HFFc6 (cell line): ENCODE data around the gene PTPN14. TPM values are rescaled to one million over a fixed set of nuclear protein-coding genes. Genes with fewer than 3 reads are reported as not detected.

Source experiments
- DNase-seq: peaks from one replicate; pipeline ENCODE4 v3.0.0-alpha.2; 2018
- H3K27ac Mint-ChIP-seq: 2 replicates; pipeline ENCODE4 v1.8.0; 2020; ENCODE audit warnings: mild to moderate bottlenecking, mixed read lengths
- H3K27me3 Mint-ChIP-seq: 2 replicates; pipeline ENCODE4 v1.8.0; 2021; ENCODE audit warnings: mild to moderate bottlenecking, moderate library complexity, mixed read lengths; ENCODE audit not compliant: insufficient read depth
- H3K36me3 Mint-ChIP-seq: 2 replicates; pipeline ENCODE4 v1.8.0; 2021; ENCODE audit warnings: low read depth, mixed read lengths
- H3K4me1 Mint-ChIP-seq: 2 replicates; pipeline ENCODE4 v1.8.0; 2020; ENCODE audit warnings: low read depth, mixed read lengths
- H3K4me3 Mint-ChIP-seq: 2 replicates; pipeline ENCODE4 v1.8.0; 2020; ENCODE audit warnings: mild to moderate bottlenecking, moderate library complexity, mixed read lengths
- H3K9me3 Mint-ChIP-seq: 2 replicates; pipeline ENCODE4 v1.8.0; 2020; ENCODE audit warnings: mild to moderate bottlenecking, mixed read lengths
- total RNA-seq, 6 experiments: library from RNA; stranded (reverse); fragmentation: NEBNext Ultra II Directional; extraction: Animal tissue kit (Norgen Biotek cat#: 25700); gene quantifications; 2 replicates in 1 of 6; 3 replicates in 5 of 6; pipeline ENCODE4 v1.2.3, GENCODE V29; 2021
- TF ChIP-seq, protein P1 (sequence below): fragments of 200-600 bp; sonication (generic); IDR thresholded peaks from 2 replicates; pipeline ENCODE4 v1.5.0; 2021; ENCODE audit warnings: antibody characterized with exemption, mild to moderate bottlenecking

PTPN14 gene
- total RNA-seq, 6 experiments from 2014 or later, result 93.6 to 140 (median 106) TPM

DNA sequence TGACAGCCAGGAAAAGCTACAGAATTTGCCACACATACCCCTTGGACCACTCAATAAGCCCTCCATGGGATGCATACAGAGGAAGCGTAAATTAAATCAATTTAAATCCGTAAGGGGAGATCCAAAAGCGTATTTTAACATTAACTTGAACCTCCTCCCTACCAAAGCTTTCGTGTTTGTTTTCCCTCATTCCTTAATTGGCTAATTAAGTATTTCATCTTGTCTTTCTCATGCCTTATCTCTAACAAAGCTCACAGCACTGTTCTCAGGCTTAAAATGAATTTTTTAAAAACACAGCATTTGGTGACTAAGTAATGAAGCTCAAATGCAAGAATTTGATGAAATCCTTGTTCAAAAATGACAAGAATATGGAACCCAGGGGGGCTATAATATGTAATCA is 3.1 kb downstream of the PTPN14 start:
- DNase-seq, result no peak
- Mint-ChIP-seq H3K9me3 (no peaks in the 10 kb centered on the region), H3K27me3 (peaks cover 1% of the 10 kb centered on the region), H3K27ac (peak overlapping the region; percentile 50; the same call in 1 of the 2 replicates), H3K4me3 (peak overlapping the region; percentile 95), H3K4me1 (peaks cover 82% of the 10 kb centered on the region), H3K36me3 (peaks cover 41% of the 10 kb centered on the region)
- TF ChIP-seq, protein P1, sequence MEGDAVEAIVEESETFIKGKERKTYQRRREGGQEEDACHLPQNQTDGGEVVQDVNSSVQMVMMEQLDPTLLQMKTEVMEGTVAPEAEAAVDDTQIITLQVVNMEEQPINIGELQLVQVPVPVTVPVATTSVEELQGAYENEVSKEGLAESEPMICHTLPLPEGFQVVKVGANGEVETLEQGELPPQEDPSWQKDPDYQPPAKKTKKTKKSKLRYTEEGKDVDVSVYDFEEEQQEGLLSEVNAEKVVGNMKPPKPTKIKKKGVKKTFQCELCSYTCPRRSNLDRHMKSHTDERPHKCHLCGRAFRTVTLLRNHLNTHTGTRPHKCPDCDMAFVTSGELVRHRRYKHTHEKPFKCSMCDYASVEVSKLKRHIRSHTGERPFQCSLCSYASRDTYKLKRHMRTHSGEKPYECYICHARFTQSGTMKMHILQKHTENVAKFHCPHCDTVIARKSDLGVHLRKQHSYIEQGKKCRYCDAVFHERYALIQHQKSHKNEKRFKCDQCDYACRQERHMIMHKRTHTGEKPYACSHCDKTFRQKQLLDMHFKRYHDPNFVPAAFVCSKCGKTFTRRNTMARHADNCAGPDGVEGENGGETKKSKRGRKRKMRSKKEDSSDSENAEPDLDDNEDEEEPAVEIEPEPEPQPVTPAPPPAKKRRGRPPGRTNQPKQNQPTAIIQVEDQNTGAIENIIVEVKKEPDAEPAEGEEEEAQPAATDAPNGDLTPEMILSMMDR, result no peak

DNA sequence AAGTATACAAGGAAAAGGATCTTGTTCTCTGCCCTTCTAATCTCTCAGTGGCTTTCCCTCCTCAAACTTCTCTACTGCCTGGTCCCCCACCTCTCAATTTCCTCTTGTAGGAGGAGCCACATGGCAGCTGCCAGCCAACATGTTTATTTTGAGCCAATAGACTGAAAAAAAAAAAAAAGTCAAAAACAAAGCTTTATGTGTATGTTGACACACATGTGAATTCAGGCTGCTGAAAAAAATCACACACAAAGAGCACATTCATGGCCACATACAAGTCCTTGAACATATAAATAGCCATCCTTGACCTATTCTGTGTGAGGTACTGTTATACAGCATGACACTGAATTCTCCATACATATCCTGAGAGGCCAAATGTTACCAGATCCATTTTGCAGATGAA is 3.7 kb downstream of the PTPN14 start:
- Mint-ChIP-seq H3K4me3 (peak overlapping the region; percentile 95), H3K9me3 (no peaks in the 10 kb centered on the region), H3K4me1 (peaks cover 82% of the 10 kb centered on the region), H3K27me3 (peaks cover 1% of the 10 kb centered on the region), H3K36me3 (peaks cover 41% of the 10 kb centered on the region), H3K27ac (no peak overlapping the region)
- TF ChIP-seq, protein P1, result no peak
- no peak for DNase-seq

DNA sequence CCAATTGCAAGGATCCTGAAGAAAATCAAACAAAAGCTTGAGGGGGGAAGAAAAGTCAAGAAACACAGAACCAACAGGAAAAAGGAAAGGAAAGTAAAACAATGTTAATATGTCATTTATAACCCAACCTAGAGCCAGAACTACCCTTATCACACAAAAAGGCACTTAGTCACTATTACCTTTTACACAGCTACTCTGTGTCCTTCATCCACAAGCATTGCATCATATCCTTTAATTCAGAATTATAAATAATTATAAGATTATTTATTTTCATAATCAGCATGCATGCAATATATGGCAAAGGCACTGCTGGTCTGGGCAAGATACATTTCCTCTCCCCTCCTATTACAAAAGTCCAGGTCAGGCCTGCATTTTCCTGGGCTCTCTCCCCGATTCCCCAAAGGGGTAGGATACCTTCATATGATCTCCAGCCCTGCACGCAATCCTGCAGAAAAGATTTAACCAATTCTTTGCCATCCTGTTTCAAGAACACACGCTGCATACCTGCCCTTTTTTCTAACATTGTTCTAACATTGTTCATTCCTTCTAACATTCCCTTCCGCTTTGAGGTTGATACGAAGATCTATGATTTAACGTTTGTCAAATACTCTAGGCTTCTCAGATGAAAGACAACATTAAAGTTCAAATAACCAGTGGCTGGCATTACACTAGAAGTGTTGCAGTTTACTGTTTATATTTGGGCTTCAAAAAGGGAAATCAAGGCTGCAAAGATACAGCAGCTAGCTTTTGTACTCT is 4.3 kb downstream of the PTPN14 start:
- Mint-ChIP-seq H3K36me3 (peaks cover 44% of the 10 kb centered on the region), H3K4me3 (peak overlapping the region; percentile 7), H3K27ac (peak overlapping the region; percentile 3; the same call in 1 of the 2 replicates), H3K4me1 (peaks cover 82% of the 10 kb centered on the region), H3K27me3 (peaks cover 1% of the 10 kb centered on the region), H3K9me3 (no peaks in the 10 kb centered on the region)
- DNase-seq, result no peak
- TF ChIP-seq, protein P1, result no peak

DNA sequence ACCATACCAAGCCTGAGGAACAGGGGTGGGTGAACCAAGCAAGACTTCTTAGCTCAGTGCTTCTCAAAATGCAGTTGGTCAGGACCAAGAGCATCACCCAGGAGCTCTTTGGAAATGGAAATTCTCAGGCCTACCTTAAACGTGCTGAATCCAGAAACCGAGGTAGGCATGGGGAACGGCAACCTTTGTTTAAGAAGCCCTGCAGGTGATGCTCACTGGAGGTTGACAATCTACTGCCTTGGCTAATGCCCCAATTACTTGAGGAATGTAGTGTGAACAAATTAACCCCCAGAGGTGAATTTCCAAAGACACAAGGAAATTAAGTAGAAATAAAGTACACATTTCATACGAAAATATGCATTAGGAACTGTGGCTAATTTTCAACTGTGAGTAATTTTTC is 5.3 kb downstream of the PTPN14 start:
- no peak overlapping the region for H3K27ac Mint-ChIP-seq
- TF ChIP-seq, protein P1, result no peak

DNA sequence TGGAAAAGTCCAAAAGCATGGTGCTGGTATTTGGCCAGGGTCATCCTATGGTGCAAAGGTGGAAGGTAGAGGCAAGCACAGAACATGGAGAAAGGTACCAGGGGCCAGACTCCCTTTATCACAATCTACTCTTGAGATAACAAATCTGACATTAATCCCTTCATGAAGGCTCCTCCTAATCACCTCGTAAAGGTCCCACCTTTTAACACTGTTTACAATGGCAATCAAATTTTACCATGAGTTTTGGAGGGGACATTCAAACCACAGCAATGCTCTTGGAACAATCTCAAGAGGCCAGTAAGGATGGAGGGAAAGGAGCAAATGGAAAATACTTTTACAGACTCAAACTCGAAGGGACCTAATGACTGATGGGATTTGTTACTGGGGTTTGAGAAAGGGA is 6.1 kb downstream of the PTPN14 start:
- peaks cover 95% of the 10 kb centered on the region for H3K4me1 Mint-ChIP-seq
- no peaks in the 10 kb centered on the region for H3K9me3 Mint-ChIP-seq
- H3K4me3 Mint-ChIP-seq, result no peak overlapping the region
- H3K27ac Mint-ChIP-seq, result no peak overlapping the region
- TF ChIP-seq, protein P1, result no peak
- peaks cover 1% of the 10 kb centered on the region for H3K27me3 Mint-ChIP-seq
- DNase-seq, result no peak
- peaks cover 51% of the 10 kb centered on the region for H3K36me3 Mint-ChIP-seq

More for the DNA sequence above, 5.3 kb downstream of the PTPN14 start:
- peaks cover 1% of the 10 kb centered on the region for H3K27me3 Mint-ChIP-seq
- peaks cover 51% of the 10 kb centered on the region for H3K36me3 Mint-ChIP-seq
- DNase-seq, result no peak
- peaks cover 87% of the 10 kb centered on the region for H3K4me1 Mint-ChIP-seq
- no peaks in the 10 kb centered on the region for H3K9me3 Mint-ChIP-seq
- no peak overlapping the region for H3K4me3 Mint-ChIP-seq
